ENCODE results near the gene LCMT1. TPM values are rescaled to one million over a fixed set of nuclear protein-coding genes. Genes with fewer than 3 reads are reported as not detected.

Gene LCMT1
- total RNA-seq, 2 donors from 2014 or later = 66.9 to 68.6 TPM

GRCh38 chr16:25217112-25217511, 105.6 kb downstream of the LCMT1 start:
- Histone ChIP-seq H3K9me3 (ENCODE audit: control insufficient read depth, low read length) (no peaks in the 10 kb centered on the region), H3K27ac (ENCODE audit: low read depth, low read length) (no peak overlapping the region), H3K9ac (ENCODE audit: extremely low read depth, low read length, poor library complexity, severe bottlenecking) (no peak overlapping the region), H3K36me3 (ENCODE audit: control insufficient read depth, insufficient read depth, low read length) (no peaks in the 10 kb centered on the region), H3K4me1 (ENCODE audit: control insufficient read depth, insufficient read depth, low read length) (no peaks in the 10 kb centered on the region), H3K4me3 (ENCODE audit: low read length) (no peak overlapping the region), H3K27me3 (ENCODE audit: control insufficient read depth, insufficient read depth, low read length, poor library complexity, severe bottlenecking) (no peaks in the 10 kb centered on the region)
- no peak overlapping the region for H3K27ac Mint-ChIP-seq
- H3K4me1 Mint-ChIP-seq = peaks cover 7% of the 10 kb centered on the region
- H3K27me3 Mint-ChIP-seq (ENCODE audit: insufficient read depth) = peaks cover 2% of the 10 kb centered on the region
- H3K9me3 Mint-ChIP-seq = no peaks in the 10 kb centered on the region
- no peaks in the 10 kb centered on the region for H3K36me3 Mint-ChIP-seq (ENCODE audit: low read depth)
- H3K4me3 Mint-ChIP-seq = no peak overlapping the region
- no peak for DNase-seq
- TF ChIP-seq, protein P1, sequence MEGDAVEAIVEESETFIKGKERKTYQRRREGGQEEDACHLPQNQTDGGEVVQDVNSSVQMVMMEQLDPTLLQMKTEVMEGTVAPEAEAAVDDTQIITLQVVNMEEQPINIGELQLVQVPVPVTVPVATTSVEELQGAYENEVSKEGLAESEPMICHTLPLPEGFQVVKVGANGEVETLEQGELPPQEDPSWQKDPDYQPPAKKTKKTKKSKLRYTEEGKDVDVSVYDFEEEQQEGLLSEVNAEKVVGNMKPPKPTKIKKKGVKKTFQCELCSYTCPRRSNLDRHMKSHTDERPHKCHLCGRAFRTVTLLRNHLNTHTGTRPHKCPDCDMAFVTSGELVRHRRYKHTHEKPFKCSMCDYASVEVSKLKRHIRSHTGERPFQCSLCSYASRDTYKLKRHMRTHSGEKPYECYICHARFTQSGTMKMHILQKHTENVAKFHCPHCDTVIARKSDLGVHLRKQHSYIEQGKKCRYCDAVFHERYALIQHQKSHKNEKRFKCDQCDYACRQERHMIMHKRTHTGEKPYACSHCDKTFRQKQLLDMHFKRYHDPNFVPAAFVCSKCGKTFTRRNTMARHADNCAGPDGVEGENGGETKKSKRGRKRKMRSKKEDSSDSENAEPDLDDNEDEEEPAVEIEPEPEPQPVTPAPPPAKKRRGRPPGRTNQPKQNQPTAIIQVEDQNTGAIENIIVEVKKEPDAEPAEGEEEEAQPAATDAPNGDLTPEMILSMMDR (conservative IDR thresholded peaks at IDR 0.05) = no peak
- WGBS, 2 experiments (ENCODE audit: insufficient coverage in 1 of 2, insufficient read length in 1 of 2) = 93 to 94% methylated on average over 14 to 17 of the region's 17 CpGs

- Histone ChIP-seq H3K36me3 (ENCODE audit: control insufficient read depth, insufficient read depth, low read length) (no peaks in the 10 kb centered on the region), H3K4me1 (ENCODE audit: control insufficient read depth, insufficient read depth, low read length) (no peaks in the 10 kb centered on the region), H3K4me3 (ENCODE audit: low read length) (no peak overlapping the region), H3K27ac (ENCODE audit: low read depth, low read length) (no peak overlapping the region), H3K9ac (ENCODE audit: extremely low read depth, low read length, poor library complexity, severe bottlenecking) (no peak overlapping the region), H3K27me3 (ENCODE audit: control insufficient read depth, insufficient read depth, low read length, poor library complexity, severe bottlenecking) (no peaks in the 10 kb centered on the region), H3K9me3 (ENCODE audit: control insufficient read depth, low read length) (no peaks in the 10 kb centered on the region)
- no peak overlapping the region for H3K4me3 Mint-ChIP-seq
- TF ChIP-seq, protein P1 (conservative IDR thresholded peaks at IDR 0.05) = no peak
- 93% methylated on average over 4 of the region's 4 CpGs; no CpG with 5 or more reads in 1 of the 2 experiments for WGBS, 2 experiments (ENCODE audit: insufficient coverage in 1 of 2, insufficient read length in 1 of 2)
- H3K27me3 Mint-ChIP-seq (ENCODE audit: insufficient read depth) = peaks cover 2% of the 10 kb centered on the region
- H3K9me3 Mint-ChIP-seq = no peaks in the 10 kb centered on the region
- H3K36me3 Mint-ChIP-seq (ENCODE audit: low read depth) = no peaks in the 10 kb centered on the region
- no peak overlapping the region for H3K27ac Mint-ChIP-seq
- peaks cover 7% of the 10 kb centered on the region for H3K4me1 Mint-ChIP-seq
- no peak for DNase-seq
Measured at GRCh38 chr16:25217921-25218320, 106.4 kb downstream of the LCMT1 start.

DNA sequence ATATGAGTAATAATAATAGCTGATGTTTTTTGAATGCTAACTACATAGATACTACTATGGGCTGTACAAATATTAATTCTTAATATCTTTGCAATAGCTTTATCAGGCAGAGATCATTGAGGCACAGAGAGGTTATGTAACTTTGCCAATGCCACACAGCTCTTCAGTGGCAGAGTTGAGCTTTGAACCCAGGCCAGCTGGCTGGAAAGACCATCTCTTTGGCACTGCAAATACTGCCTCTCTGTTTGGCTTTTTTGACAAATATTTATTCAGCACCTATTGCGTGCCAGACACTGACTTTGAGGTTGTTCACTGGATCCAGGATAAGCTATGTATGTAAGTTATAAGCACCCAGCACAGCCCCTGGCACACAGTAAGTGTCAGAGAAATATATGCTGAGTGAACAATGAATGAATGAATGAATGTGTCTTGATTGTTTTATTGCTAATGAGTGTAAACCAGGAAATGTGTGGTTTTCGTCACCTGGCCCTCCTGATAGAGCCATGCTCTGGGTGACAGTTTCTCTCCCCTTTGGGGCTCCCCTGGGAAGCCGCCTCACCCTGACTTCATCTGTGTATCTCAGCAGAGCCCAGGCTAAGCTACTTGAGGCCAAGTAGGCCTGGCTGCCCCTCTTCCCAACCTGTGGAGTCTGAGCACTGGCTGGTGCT, 107.7 kb downstream of the LCMT1 start:
- no peak for DNase-seq
- no peak overlapping the region for H3K4me3 ChIP-seq (ENCODE audit: low read length)
- no peak overlapping the region for H3K27ac Mint-ChIP-seq
- no peaks in the 10 kb centered on the region for H3K9me3 ChIP-seq (ENCODE audit: control insufficient read depth, low read length)
- 93 to 100% methylated on average over 1 to 3 of the region's 3 CpGs for WGBS, 2 experiments (ENCODE audit: insufficient coverage in 1 of 2, insufficient read length in 1 of 2)
- no peak overlapping the region for H3K4me3 Mint-ChIP-seq
- no peaks in the 10 kb centered on the region for H3K36me3 ChIP-seq (ENCODE audit: control insufficient read depth, insufficient read depth, low read length)
- no peak overlapping the region for H3K9ac ChIP-seq (ENCODE audit: extremely low read depth, low read length, poor library complexity, severe bottlenecking)
- H3K4me1 Mint-ChIP-seq = peaks cover 7% of the 10 kb centered on the region
- no peaks in the 10 kb centered on the region for H3K36me3 Mint-ChIP-seq (ENCODE audit: low read depth)
- no peak overlapping the region for H3K27ac ChIP-seq (ENCODE audit: low read depth, low read length)
- TF ChIP-seq, protein P1 (conservative IDR thresholded peaks at IDR 0.05) = no peak
- H3K27me3 ChIP-seq (ENCODE audit: control insufficient read depth, insufficient read depth, low read length, poor library complexity, severe bottlenecking) = no peaks in the 10 kb centered on the region
- no peaks in the 10 kb centered on the region for H3K9me3 Mint-ChIP-seq
- peaks cover 2% of the 10 kb centered on the region for H3K27me3 Mint-ChIP-seq (ENCODE audit: insufficient read depth)
- H3K4me1 ChIP-seq (ENCODE audit: control insufficient read depth, insufficient read depth, low read length) = no peaks in the 10 kb centered on the region
